ENCODE data around the gene GP5.

GP5 gene, protein sequence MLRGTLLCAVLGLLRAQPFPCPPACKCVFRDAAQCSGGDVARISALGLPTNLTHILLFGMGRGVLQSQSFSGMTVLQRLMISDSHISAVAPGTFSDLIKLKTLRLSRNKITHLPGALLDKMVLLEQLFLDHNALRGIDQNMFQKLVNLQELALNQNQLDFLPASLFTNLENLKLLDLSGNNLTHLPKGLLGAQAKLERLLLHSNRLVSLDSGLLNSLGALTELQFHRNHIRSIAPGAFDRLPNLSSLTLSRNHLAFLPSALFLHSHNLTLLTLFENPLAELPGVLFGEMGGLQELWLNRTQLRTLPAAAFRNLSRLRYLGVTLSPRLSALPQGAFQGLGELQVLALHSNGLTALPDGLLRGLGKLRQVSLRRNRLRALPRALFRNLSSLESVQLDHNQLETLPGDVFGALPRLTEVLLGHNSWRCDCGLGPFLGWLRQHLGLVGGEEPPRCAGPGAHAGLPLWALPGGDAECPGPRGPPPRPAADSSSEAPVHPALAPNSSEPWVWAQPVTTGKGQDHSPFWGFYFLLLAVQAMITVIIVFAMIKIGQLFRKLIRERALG

GRCh38 chr3:194399166-194399565 is at the start of gene GP5:
TSS of gene GP5 (minus strand) at chr3:194399266. CDS start at chr3:194398282, 984 bp downstream.
- no peak for DNase-seq (ENCODE audit: low spot score)

- DNase-seq (ENCODE audit: low spot score), result no peak
Measured at GRCh38 chr3:194447657-194448056, 48.6 kb upstream of the GP5 start.

- DNase-seq (ENCODE audit: low spot score), result no peak
Measured at GRCh38 chr3:194447161-194447560, 48.1 kb upstream of the GP5 start.

- DNase-seq (ENCODE audit: low spot score), result no peak
Measured at GRCh38 chr3:194446754-194447153, 47.7 kb upstream of the GP5 start.

DNA sequence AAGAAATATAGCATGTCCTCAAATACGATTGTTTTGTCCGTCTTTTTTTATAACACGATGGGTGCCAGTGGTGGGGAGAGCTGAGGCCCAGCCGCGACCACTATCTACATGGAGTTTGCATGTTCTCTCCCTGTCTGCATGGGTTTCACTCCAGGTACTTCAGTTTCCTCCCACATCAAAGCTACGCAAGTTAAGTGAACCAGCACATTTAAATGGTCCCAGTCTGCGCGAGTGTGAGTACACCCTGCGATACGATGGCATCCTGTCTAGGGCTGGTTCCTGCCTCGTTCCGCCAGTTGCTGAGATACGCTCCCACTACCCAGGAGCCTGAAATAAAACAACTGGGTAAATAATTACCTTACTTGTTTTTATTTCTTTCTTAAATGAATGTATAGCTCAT is 47.1 kb upstream of the GP5 start:
- DNase-seq (ENCODE audit: low spot score), result no peak

DNA sequence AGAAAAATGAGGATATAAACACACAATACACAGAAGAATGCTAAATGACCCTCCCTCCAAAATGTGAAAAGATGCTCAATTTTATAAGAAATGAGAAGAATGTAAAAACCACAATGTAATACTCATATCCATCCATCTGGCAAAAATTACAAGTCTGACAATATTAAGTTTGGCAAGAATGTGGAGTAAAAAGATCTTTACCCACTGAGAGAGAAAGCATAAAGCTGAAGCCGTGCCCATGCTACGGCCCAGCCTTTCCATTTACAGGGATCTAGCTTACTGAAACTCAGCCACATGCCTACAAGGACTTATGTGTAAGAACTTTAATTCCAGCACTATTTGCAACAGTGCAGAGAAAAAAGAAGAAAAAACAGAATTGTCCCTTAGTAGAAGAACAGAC is 44.8 kb upstream of the GP5 start:
- no peak for DNase-seq (ENCODE audit: low spot score)

GRCh38 chr3:194440756-194441155 is 41.7 kb upstream of the GP5 start:
- no peak for DNase-seq (ENCODE audit: low spot score)

DNA sequence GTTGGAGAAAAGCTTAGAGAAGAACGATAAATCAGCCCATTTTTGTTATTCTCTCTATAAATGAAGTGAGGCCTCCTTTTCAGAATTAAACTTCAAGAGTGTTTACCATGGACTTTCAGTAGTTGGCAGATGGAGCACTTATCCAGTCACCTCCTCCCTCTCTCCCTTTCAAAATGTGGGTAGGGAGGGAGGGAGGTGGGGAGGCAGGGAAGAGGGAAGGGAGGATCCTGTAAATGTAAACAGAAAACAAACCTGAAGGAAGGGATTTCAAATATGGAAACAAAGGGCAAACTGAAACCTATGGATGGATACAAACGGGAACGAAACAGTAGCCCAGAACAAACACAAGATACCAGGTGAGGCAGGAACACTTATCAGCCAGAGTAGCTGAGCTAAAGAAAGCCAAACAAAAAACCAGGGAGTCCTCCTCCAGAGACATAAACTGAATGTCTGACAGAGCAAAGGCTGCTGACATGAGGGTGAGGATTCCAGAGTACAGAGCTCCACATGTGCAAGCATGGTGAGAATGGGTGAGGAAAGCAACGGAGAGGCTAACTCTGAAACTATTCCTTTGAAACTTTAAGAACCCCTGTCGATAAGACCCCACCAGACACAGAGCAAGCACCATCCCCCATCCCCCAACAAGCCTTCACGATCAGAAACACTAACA is 41.0 kb upstream of the GP5 start:
- no peak for DNase-seq (ENCODE audit: low spot score)

DNA sequence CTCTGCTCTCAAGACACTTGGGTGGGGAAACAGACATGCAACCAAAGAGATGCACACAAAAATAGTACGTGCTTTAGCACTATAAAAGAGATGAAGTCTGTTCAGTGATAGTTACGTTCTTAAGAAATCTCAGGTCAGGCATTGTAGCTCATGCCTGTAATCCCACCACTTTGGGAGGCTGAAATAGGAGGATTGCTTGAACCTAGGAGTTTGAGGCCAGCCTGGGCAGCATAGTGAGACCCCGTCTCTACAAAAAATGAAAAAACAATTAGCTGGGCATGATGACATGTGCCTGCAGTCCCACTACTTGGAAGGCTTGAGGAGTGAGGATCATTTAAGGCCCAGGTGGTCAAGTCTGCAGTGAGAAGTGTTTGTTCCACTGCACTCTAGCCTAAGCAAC is 35.4 kb upstream of the GP5 start:
- no peak for DNase-seq (ENCODE audit: low spot score)

GRCh38 chr3:194431554-194431953 is 32.5 kb upstream of the GP5 start:
- DNase-seq (ENCODE audit: low spot score), result no peak

DNA sequence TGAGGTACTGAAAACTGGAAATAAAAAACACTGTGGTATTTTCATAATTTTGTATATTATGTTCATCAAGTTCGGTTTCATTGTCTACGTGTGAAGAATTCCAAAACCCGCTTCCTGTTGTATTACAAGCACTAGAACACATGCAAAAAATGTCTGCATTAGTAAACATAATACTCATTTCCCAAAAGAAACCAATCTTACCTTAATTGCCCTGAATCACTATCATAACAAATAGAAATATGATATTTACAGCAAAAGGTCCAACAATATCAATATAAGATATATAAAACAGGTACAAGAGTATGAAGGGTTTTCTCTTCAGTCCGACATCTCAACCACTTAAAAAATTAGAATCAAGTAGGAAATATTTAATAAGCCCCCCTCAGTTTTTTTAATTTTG is 26.3 kb upstream of the GP5 start:
- DNase-seq (ENCODE audit: low spot score), result no peak

DNA sequence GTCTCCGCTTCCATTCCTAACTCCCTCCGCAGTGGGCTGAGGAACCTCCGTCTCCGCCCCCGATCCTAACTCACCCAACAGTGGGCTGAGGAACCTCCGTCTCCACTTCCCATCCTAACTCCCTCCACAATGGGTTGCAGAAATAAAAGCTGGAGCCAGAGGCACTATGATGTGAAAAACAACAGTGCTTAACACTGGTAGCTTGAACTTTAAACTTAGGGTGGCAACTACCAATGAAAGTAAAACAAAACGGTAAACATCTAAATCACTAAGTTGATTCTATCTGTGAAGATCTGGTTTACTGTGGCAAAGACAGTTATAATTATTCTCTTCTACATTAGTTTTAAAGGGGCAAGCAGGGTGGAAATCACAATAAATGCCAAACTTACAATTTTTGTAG is 25.9 kb upstream of the GP5 start:
- no peak for DNase-seq (ENCODE audit: low spot score)

DNA sequence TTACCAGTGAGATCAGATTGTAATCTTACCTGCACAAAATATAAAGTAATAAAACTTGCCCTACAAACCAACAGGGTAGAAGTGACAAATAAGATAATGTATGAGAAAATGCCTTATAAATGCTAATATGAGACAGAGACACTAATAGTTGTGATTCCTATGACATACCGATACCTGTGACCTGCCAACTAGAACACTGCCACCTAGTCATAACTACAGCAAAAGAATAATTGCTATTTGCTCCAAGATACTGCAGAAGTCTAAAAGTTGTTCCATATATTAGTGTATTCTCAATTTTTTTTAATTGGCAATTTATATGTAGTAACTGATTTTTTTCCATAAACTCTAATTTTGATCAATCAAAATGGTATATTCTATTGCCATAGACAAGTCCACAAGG is 25.3 kb upstream of the GP5 start:
- no peak for DNase-seq (ENCODE audit: low spot score)

DNA sequence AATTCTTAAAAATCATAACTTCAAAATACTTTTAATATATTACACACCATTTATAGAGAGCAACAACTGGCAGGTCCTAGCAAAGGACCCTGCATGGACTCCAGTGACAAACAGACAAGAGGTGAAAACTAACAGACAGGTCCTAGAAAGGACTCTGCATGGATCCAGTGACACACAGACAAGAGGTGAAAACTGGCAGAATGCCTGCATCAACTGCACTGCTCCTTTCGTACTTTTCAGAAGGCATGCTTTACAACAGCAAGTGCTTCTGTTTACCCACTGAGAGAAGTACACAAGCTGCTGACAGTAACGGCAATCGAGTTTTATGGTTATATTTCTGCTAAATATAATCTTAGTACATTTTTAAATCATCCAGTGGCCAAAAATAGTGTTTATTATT is 24.3 kb upstream of the GP5 start:
- no peak for DNase-seq (ENCODE audit: low spot score)

- DNase-seq (ENCODE audit: low spot score), result no peak
Measured at GRCh38 chr3:194422188-194422587, 23.1 kb upstream of the GP5 start.

DNA sequence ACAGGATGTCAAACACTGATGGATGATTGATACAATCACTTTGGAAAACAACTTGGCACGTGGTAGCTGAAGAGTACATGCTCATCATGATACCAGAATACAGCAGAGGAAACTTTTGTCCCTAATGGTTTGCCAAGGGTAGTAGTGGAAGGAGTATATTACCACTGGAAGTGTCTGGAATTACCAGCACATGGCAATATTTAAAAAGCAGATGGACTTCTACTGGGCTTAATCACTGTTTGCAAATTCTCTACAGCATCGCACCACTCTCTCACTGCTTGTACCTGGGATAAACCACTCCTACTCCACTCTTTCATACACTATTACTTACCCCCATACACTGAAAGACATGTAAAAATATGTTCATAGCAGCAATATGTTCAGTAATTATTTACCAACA is 19.6 kb upstream of the GP5 start:
- no peak for DNase-seq (ENCODE audit: low spot score)

DNA sequence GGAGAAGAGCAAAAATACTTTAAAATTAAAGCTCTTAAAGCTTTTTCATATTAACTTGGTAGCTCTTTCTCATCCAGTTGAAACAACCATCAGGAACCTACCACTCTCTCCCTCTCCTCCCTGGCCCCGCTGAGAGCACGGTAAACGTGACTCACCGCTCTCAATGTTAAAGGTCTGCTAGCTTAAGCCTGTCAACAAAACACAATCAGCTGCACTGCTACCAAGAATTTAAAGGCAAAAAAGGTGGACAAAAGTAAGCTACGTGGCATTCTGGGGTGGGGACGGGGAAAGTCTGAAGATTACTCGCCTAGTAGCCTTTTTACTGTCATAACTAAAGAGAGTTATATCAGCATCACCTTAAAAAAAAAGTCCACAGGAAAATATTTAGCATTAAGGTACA is 8.4 kb upstream of the GP5 start:
- DNase-seq (ENCODE audit: low spot score), result no peak

DNA sequence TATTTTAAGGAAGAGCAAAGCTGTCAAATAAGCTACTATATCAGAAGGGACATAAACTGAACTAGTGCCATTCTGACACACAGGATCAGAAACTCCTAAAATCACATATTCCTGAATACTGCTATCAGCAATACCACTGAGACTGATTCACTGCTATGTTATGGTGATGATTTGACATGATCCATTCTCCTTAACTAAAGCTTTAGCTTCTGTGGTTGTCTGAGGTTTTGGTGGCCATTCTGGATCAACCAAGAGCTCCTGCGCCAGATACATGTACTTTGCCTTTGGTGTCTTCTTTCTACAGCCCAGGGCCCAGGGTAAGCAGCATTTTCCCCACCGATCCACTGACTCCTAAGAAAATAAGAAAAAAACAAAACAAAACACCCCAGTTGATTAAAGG is 6.7 kb upstream of the GP5 start:
- DNase-seq (ENCODE audit: low spot score), result no peak

DNA sequence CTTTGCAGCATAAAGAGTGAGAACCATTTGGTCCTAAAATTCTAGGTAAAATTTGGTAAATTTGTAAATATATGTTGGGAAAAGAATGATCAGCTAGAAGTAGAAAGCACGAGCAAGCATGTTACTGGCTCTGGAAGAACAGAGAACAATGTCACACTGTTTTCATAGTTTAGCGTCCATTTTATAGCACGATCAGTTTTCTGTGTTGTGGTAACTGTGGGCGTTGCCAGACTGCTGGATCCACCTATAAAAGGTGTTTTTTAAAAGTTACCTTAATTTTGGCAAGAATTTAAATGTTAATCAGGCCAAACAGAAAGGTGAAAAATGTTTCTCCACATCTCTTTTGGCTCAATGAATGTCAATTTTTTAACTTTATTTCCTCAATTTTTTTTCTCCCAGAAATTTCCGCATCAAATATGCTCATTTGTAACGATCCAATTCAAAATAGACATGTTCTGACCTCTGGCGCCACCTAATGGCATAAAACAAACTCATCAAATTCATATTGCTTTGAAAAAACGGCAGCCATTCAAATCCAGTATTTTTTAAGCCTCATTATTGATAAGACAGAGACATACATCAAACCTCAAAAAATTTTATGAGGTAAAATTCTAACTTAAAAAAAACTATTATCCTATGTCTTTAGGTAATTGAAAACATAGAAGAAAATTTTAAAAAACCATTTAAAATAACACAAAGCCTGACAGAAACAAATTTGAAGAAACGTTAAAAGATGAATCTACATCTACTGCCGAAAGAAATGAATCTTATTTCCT is 5.5 kb upstream of the GP5 start:
- DNase-seq (ENCODE audit: low spot score), result no peak

DNA sequence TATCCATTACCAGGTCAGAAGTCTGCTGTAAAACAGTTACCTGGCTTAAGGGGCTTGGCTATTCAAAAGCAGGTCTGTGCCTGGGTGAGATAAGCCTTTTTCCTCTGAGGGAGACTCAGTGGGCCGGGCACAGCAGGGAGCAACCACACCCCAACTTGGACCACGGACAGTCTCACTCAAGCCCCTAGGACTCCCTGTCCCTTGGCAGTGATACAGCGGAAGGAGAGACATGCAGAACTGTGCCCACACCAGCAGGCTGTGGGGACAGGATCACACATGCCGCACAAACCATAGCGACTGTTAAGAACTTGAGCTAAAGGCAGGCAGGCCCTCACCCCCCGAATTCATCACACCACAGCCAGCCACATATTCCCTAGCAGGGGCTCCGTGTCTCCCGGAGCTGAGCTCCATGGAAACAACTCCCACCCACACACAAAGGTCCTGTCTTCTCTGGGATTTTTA is 2.8 kb upstream of the GP5 start:
- DNase-seq (ENCODE audit: low spot score), result no peak

DNA sequence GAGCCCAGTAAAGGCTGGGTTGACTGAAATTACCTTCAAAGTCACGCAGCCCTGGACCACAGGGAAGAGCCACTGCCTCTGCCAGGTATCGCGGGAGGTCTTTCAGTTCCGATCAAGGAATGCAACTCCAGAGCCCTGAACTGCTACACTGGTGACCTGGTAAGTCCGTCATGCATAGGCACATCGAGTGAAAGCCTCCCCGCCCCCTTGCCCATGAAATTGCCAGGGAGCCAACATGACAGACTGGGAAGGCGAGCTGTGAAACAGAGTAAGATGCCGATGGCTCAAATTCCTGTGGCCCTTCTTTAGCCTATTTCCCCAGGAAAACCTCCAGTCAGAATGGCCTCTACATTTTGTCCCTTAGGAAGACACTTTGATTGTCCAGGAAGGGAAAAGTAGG is 2.3 kb upstream of the GP5 start:
- DNase-seq (ENCODE audit: low spot score), result no peak

DNA sequence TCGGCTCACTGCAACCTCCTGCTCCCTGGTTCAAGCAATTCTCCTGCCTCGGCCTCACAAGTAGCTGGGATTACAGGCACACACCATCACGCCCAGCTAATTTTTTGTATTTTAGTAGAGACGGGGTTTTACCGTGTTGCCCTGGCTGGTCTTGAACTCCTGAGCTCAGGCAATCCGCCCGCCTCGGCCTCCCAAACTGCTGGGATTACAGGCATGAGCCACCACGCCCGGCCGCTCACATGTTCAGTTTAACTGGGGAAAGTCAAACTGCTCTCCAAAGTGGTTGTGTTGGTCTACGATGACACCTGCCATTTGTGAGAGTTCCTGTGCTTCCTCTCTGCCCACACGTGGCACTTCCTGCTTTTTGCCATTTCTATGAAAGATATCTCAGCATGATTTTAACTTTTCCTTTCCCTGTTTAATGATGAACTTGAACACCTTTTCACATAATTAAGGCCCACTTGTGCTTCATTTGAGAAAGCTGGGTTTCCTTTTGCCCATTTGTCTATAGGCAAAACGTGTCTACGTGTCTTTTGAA is 877 bp upstream of the GP5 start:
- DNase-seq (ENCODE audit: low spot score), result no peak

Measured in ecto neural progenitor cell (in vitro differentiated cells).